ENCODE results near the gene BMAL1.

Gene BMAL1

GRCh38 chr11:13314676-13315394, 37.2 kb downstream of the BMAL1 start:
- no peak for DNase-seq (ENCODE audit: low read depth in 2 of 3, low spot score in 2 of 3)

- DNase-seq (ENCODE audit: low read depth in 2 of 3, low spot score in 2 of 3) = no peak
Measured at GRCh38 chr11:13315517-13316432, 38.2 kb downstream of the BMAL1 start.

- DNase-seq (ENCODE audit: low read depth in 2 of 3, low spot score in 2 of 3) = no peak
Measured at GRCh38 chr11:13316528-13316961, 39.0 kb downstream of the BMAL1 start.

GRCh38 chr11:13317293-13318080, 39.9 kb downstream of the BMAL1 start:
- DNase-seq (ENCODE audit: low read depth in 2 of 3, low spot score in 2 of 3) = no peak

GRCh38 chr11:13318498-13319295, 41.1 kb downstream of the BMAL1 start:
- no peak for DNase-seq (ENCODE audit: low read depth in 2 of 3, low spot score in 2 of 3)

GRCh38 chr11:13320688-13321087, 43.1 kb downstream of the BMAL1 start:
- no peak for DNase-seq (ENCODE audit: low read depth in 2 of 3, low spot score in 2 of 3)

- no peak for DNase-seq (ENCODE audit: low read depth in 2 of 3, low spot score in 2 of 3)
Measured at GRCh38 chr11:13321431-13321830, 43.8 kb downstream of the BMAL1 start.

GRCh38 chr11:13324141-13324540, 46.6 kb downstream of the BMAL1 start:
- DNase-seq (ENCODE audit: low read depth in 2 of 3, low spot score in 2 of 3) = no peak

- no peak for DNase-seq (ENCODE audit: low read depth in 2 of 3, low spot score in 2 of 3)
Measured at GRCh38 chr11:13324709-13325108, 47.1 kb downstream of the BMAL1 start.

GRCh38 chr11:13327421-13327820, 49.8 kb downstream of the BMAL1 start:
- DNase-seq (ENCODE audit: low read depth in 2 of 3, low spot score in 2 of 3) = no peak

GRCh38 chr11:13328286-13328685, 50.7 kb downstream of the BMAL1 start:
- no peak for DNase-seq (ENCODE audit: low read depth in 2 of 3, low spot score in 2 of 3)

- DNase-seq (ENCODE audit: low read depth in 2 of 3, low spot score in 2 of 3) = no peak
Measured at GRCh38 chr11:13329670-13330356, 52.2 kb downstream of the BMAL1 start.

GRCh38 chr11:13332124-13332523, 54.5 kb downstream of the BMAL1 start:
- DNase-seq (ENCODE audit: low read depth in 2 of 3, low spot score in 2 of 3) = no peak

- DNase-seq (ENCODE audit: low read depth in 2 of 3, low spot score in 2 of 3) = no peak
Measured at GRCh38 chr11:13333456-13333957, 55.9 kb downstream of the BMAL1 start.

GRCh38 chr11:13334034-13334786, 56.6 kb downstream of the BMAL1 start:
- no peak for DNase-seq (ENCODE audit: low read depth in 2 of 3, low spot score in 2 of 3)

GRCh38 chr11:13335319-13335718, 57.7 kb downstream of the BMAL1 start:
- peak in 2 of 3 experiments; percentile 31 to 32 for DNase-seq (ENCODE audit: low read depth in 2 of 3, low spot score in 2 of 3)

GRCh38 chr11:13336246-13336878, 58.8 kb downstream of the BMAL1 start:
- no peak for DNase-seq (ENCODE audit: low read depth in 2 of 3, low spot score in 2 of 3)

GRCh38 chr11:13338019-13338426, 60.4 kb downstream of the BMAL1 start:
- no peak for DNase-seq (ENCODE audit: low read depth in 2 of 3, low spot score in 2 of 3)

Measured in activated CD8-positive, alpha-beta memory T cell treated with anti-CD3 and anti-CD28 coated beads for 48 hours (primary cell).